ENCODE data around the gene C1QL1.

The C1QL1 gene

DNA sequence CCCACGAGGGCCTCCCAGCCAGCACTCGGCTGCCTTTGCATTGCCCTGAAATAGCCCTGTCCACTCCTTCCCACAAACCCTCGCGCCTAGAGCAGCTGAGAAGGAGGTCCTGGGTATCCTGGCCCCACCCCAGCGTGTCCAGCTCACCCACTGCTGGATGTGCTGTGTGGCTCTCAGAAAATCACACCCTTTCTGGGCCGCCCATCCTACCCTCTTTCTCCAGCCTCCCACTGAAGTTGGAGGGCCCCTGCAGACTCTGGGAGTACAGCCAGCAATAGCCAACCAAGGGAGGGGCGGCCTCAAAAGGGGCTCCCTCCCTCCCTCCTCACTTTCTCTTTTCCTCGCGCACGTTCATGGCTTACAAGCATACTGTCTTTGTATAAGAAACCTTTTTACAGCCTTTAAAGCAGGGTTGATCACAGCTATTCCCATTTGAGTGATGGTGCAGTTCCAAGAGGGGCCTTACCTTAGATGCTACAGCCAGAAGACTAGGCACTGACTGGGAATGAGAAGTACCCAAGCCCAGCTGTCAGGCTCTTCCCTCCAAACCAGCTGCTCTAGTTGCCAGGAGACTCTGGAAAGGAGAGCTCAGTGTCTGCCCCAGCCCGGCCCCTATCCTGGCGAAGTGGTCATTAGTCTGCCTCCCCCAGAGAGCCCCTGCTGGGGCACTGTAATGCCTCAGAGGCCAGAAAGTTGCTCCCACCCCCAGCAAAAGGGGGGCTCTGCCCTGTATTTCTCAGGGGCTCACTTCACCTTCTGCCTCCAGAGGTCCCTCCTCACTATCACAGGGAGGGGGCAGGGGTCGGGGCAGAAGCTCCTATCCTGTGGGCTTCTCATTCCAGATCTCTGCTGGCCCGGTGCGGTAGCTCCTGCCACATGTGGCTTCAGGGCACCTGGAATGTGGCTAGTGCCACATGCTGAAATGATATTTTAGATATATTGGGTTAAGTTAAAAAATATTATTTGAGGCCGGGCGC, 45.2 kb upstream of the C1QL1 start:
- Histone ChIP-seq H3K4me2 (ENCODE audit: low read length) (no peak overlapping the region), H3K27ac (ENCODE audit: low read length) (no peak overlapping the region), H3K9ac (ENCODE audit: low read length) (no peak overlapping the region), H3K27me3 (ENCODE audit: low read depth, low read length) (peaks cover under 1% of the 10 kb centered on the region; the same call in 1 of the 2 replicates), H3K79me2 (ENCODE audit: low read length) (no peaks in the 10 kb centered on the region), H3K9me3 (ENCODE audit: insufficient read depth, low read length) (no peaks in the 10 kb centered on the region), H3K4me3 (ENCODE audit: low read length) (no peak overlapping the region), H2AFZ (ENCODE audit: low read depth, low read length) (no peak overlapping the region), H3K4me1 (ENCODE audit: low read length) (no peaks in the 10 kb centered on the region), H4K20me1 (ENCODE audit: insufficient read depth, low read length) (no peaks in the 10 kb centered on the region), H3K36me3 (replicated peaks; ENCODE audit: low read depth, low read length) (no peaks in the 10 kb centered on the region)
- TF ChIP-seq EZH2phosphoT487 (IDR thresholded peaks at IDR 0.05; ENCODE audit: low read depth) (no peak), CTCF (IDR thresholded peaks at IDR 0.05; ENCODE audit: low read depth, low read length) (no peak)

- no peaks in the 10 kb centered on the region for H4K20me1 ChIP-seq (ENCODE audit: insufficient read depth, low read length)
- no peaks in the 10 kb centered on the region for H3K9me3 ChIP-seq (ENCODE audit: insufficient read depth, low read length)
- H2AFZ ChIP-seq (ENCODE audit: low read depth, low read length), result no peak overlapping the region
- TF ChIP-seq CTCF (IDR thresholded peaks at IDR 0.05; ENCODE audit: low read depth, low read length), result no peak
- no peak overlapping the region for H3K4me3 ChIP-seq (ENCODE audit: low read length)
- H3K36me3 ChIP-seq (replicated peaks; ENCODE audit: low read depth, low read length), result no peaks in the 10 kb centered on the region
- no peak overlapping the region for H3K27ac ChIP-seq (ENCODE audit: low read length)
- H3K4me2 ChIP-seq (ENCODE audit: low read length), result no peak overlapping the region
- peaks cover 7% of the 10 kb centered on the region; the same call in 1 of the 2 replicates for H3K27me3 ChIP-seq (ENCODE audit: low read depth, low read length)
- H3K9ac ChIP-seq (ENCODE audit: low read length), result no peak overlapping the region
- no peaks in the 10 kb centered on the region for H3K4me1 ChIP-seq (ENCODE audit: low read length)
- H3K79me2 ChIP-seq (ENCODE audit: low read length), result no peaks in the 10 kb centered on the region
These were observed 43.7 kb upstream of the C1QL1 start for GRCh38 chr17:45011767-45012166.

GRCh38 chr17:45009676-45010467, 41.8 kb upstream of the C1QL1 start:
- H3K36me3 ChIP-seq (replicated peaks; ENCODE audit: low read depth, low read length), result no peaks in the 10 kb centered on the region
- no peak overlapping the region for H3K27ac ChIP-seq (ENCODE audit: low read length)
- no peak overlapping the region for H3K4me2 ChIP-seq (ENCODE audit: low read length)
- TF ChIP-seq CTCF (IDR thresholded peaks at IDR 0.05; ENCODE audit: low read depth, low read length) (no peak), EZH2phosphoT487 (IDR thresholded peaks at IDR 0.05; ENCODE audit: low read depth) (no peak)
- H3K27me3 ChIP-seq (ENCODE audit: low read depth, low read length), result peaks cover 14% of the 10 kb centered on the region
- H3K9me3 ChIP-seq (ENCODE audit: insufficient read depth, low read length), result no peaks in the 10 kb centered on the region
- no peak overlapping the region for H2AFZ ChIP-seq (ENCODE audit: low read depth, low read length)
- no peaks in the 10 kb centered on the region for H3K4me1 ChIP-seq (ENCODE audit: low read length)
- no peaks in the 10 kb centered on the region for H3K79me2 ChIP-seq (ENCODE audit: low read length)
- no peaks in the 10 kb centered on the region for H4K20me1 ChIP-seq (ENCODE audit: insufficient read depth, low read length)
- no peak overlapping the region for H3K9ac ChIP-seq (ENCODE audit: low read length)
- no peak overlapping the region for H3K4me3 ChIP-seq (ENCODE audit: low read length)

GRCh38 chr17:45008216-45008615, 40.1 kb upstream of the C1QL1 start:
- Histone ChIP-seq H3K27me3 (ENCODE audit: low read depth, low read length) (peaks cover 20% of the 10 kb centered on the region), H3K4me1 (ENCODE audit: low read length) (no peaks in the 10 kb centered on the region), H4K20me1 (ENCODE audit: insufficient read depth, low read length) (no peaks in the 10 kb centered on the region), H3K9ac (ENCODE audit: low read length) (no peak overlapping the region), H3K4me2 (ENCODE audit: low read length) (no peak overlapping the region), H3K36me3 (replicated peaks; ENCODE audit: low read depth, low read length) (no peaks in the 10 kb centered on the region), H3K79me2 (ENCODE audit: low read length) (no peaks in the 10 kb centered on the region), H3K27ac (ENCODE audit: low read length) (no peak overlapping the region), H3K9me3 (ENCODE audit: insufficient read depth, low read length) (no peaks in the 10 kb centered on the region), H3K4me3 (ENCODE audit: low read length) (no peak overlapping the region), H2AFZ (ENCODE audit: low read depth, low read length) (no peak overlapping the region)
- TF ChIP-seq EZH2phosphoT487 (IDR thresholded peaks at IDR 0.05; ENCODE audit: low read depth) (no peak), CTCF (IDR thresholded peaks at IDR 0.05; ENCODE audit: low read depth, low read length) (no peak)
